SKM-1 treated with dmso at 0.1 percent for 144 hours (cell line): Measurements from ENCODE around the gene SFT2D1.
"Not testable (repeated sequence)": the region's sequence is repeated elsewhere in the genome, so short reads cannot be mapped to it uniquely, and the experiment has no call there.

Experiments used
- DNase-seq: peaks from one replicate; lab custom pipeline; 2025; ENCODE audit not compliant: unreplicated experiment; lab: John Stamatoyannopoulos, UW

Gene SFT2D1

DNA sequence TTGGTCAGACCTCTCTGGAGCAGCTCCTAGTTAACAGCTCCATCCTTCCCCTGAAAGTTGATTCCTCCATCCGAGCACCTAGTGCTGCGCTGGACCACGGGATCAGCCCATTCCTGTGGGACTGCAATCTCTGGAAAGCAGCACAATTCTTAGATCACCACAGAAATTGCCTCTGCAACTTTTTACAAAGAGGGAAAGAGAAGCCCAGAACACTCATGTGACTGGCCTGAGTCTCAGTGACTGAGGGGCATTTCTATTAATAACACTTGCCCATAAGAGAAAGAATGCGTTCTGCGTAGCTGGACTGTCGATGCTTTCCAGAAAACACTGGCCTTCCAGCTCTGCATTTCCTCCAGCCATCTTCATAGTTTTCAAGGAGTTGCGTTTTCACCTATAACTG lies 22.1 kb upstream of the SFT2D1 start:
- DNase-seq: no peak

DNA sequence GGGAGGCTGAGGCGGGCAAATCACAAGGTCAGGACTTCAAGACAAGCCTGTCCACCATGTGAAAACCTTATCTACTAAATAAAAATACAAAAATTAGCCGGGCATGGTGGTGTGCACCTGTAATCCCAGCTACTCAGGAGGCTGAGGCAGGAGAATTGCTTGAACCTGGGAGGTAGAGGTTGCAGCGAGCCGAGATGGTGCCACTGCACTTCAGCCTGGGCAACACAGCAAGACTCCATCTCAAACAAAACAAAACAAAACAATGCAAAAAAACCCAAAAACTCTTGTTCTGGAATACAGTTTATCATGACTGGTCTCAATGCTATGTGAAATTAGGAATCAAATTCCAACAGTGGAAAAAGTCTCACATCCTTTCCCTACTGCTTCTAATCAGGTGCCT lies 20.1 kb upstream of the SFT2D1 start:
- DNase-seq: not testable (repeated sequence)

DNA sequence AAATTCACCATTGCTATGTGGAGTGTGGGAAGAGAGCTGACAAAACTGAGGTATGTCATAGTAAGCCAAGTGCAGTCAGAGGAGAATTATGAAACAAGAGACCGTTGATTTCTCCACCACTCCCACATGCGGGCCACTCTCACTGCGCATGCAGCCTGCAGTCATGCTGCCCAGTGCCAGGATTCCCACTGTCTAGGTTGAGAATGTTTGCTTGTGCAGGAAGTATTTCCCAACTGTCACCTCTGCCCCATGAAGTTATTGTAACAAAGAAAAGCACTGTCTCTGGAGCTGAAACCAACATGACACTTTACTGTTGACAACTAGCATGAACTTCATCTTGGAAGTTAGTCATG lies 18.7 kb upstream of the SFT2D1 start:
- peak; percentile 90 for DNase-seq

DNA sequence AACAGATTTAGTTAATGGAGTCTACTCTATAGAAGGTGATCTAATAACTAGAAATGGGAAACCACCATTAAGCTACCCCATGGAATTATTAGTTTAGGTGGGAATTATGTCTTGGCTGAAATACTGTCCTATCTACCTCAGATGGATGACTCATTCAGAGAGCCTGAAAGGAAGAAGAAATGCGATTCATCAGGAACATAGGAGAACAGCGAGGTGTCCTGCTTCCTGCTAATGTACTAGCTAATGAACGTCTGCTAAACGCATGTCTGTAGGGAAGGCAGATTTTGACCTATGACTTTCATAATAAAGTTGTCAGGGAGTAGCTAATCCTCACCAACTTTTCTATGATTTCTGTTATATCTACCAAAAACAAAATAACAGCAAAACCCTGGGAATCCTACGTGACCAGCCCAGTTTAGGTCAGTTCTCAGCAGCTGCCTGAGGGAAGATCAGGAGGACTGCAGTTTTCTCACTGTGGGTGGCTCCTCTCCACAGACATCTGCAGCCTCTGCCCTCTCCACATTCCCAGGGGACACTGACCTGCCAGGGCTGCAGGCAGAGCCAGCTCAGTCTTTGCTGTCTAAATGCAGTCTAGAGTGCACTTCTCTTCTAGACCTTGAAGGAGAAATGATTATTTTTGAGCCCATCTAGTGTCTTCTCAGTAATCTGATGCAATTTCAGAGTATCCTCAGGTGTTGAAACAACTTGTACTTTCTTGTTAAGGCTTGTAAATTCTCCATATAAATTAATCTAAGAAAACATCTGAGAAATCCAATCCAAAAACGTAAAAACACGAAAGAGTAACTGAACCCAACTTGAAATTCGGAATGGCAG lies 18.1 kb upstream of the SFT2D1 start:
- DNase-seq: peak; percentile 75

DNA sequence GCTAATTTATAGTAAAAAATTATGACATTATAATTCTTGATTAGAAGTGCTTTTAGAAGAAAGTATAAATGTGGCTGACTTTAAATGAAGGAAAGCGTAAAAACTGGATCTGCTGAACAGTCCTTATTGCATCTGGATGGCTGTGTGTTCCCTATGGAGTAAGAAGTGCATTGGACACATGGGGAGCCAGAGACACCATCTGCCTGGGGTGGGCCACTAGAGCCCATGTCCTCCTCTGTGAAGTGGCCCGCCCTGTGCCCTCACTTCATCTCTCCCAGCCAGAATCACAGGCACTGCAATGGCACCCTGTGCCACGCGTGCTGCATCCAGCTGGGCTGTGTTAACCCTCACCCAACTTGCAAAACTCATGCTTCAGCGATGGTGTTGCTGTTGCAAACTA lies 13.2 kb upstream of the SFT2D1 start:
- DNase-seq: no peak

DNA sequence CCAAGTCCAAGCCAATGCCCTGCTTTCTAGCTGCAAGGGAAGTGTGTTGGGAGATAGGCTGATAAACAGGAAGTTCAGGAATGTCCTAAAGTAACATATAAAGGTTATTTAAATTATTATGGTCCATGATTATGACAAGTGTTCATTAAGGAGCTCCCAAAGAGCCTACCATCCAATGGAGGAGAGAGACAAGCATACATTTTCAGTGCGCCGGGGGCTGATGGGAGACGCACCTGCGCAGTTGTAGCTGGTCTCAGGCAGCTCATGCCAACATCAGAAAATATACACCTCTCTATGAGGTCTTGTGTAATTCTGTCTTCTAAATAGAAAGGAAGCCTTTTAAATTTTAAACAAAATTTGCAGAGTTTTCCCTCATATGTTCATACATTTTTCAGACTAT lies 12.6 kb upstream of the SFT2D1 start:
- DNase-seq: no peak

DNA sequence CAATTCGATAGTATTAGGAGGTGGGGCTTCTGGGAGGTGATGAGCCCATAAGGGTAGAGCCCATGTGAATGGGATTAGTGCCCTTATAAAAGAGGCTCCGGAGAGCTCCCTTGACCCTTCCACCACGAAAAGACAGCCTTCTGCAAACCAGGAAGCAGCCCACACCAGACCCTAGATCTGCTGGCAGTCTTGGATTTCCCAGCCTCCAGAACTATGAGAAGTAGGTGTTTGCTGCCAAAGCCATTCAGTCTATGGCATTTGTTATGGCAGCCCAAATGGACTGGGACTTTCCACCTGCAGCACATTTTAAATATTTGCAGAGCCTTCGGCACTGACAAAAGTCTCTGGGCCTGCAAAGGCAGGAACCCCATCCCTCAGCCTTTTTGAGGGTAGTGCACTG lies 11.8 kb upstream of the SFT2D1 start:
- no peak for DNase-seq

DNA sequence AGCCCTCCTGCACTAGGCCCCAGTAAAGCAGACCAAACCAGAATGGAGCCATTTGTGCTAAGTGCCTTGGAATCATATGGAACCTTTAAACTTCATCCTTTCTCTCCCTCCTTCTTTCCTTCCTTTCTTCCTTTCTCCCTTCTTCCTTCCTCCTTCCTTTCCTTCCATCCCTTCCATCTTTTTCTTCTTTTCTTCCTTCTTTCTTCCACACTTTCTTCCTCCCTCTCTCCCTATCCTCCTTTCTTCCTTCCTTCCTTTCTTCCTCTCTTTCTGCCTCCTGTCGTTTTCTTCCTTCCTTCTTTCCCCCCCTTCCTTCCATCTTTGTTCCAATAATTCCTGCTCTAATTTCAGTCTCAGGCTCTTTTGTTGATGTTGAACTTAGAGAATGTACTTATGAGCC lies 11.2 kb upstream of the SFT2D1 start:
- DNase-seq: no peak

DNA sequence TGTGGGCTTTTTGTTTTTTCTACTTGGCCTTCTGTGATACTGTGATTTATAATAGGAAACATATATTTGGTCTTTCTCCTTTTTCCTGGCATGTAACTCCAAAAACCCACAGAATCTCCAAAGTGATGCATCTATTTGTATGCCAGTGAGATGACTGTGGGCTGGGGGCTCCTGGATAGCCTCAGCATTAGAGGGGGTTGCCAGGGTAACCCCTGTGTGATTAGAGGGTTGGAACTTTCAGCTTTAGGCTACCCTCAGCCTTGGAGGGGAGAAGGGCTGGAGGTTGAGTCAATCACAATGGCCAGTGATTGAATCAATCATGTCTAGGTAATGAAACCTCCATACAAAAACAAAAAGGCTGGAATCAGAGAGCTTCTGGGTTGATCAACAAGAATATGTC lies 10.6 kb upstream of the SFT2D1 start:
- no peak for DNase-seq

DNA sequence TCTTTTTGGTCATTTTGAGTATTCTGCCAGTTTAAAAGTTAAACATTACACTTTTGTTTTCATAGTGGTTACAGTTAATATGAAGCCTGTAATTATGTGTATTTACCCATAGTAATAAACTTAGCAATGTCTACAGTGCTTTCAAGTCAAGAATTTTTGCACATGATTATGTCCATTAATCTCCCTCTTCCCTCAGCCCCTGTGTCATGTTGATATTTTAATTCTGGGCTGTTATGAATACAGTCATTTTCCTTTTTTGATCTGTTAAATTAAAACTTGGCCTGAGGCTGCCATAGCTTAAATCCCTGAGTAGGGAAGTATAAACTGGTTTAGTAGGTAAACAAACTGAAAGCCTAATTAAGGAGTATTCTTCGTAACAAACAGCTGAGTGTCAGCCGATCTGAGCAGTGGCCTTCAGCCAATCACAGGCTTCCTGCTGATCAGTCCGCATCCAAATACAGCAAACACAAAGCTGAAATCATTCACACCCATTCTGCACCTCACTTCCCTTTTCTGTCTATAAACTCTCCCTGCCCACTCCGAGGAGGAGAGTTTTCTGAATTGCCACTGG lies 9.5 kb upstream of the SFT2D1 start:
- DNase-seq: peak; percentile 26

DNA sequence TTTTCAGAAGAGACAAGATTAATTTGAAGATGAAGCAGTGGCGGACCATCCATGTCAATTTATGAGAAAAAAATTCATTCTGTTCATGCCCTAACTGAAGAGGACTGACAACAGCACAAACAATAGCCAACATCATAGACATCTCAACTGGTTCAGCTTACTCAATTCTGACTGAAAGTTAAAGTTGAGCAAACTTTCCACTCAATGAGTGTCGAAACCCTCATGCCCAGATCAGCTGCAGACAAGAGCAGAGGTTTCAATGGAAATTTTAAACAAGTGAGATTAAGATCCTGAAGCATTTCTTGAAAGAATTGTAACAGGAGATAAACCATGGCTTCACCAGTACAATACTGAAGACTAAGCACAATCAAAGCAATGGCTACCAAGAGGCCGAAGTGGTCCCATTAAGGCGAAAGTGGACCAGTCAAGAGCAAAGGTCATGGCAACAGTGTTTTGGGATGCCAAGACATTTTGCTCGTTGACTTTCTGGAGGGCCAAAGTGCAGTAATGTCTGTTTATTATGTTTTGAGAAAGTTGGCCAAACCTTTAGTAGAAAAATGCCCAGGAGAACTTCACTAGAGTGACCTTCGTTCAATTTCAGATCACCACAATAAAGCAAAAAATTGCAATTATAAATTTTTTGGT lies 6.1 kb upstream of the SFT2D1 start:
- DNase-seq: peak; percentile 28

DNA sequence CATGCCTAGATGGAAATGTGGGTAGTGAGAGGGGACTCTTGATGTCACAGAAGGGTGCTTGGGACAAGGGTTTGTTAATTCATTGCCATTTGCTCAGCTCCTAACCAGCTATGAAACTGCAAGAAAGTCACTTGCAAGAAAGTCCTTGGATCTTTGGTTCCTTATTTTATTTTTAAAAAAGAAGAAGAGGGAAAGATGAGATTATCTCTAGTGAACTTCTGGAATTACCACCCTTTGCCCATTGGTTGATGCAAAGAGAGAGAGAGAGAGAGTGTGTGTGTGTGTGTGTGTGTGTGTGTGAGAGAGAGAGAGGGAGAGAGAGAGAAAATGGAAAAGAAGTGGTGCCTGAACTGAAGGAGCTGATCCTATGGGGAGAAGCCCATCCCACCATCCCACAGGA lies 4.6 kb upstream of the SFT2D1 start:
- no peak for DNase-seq

DNA sequence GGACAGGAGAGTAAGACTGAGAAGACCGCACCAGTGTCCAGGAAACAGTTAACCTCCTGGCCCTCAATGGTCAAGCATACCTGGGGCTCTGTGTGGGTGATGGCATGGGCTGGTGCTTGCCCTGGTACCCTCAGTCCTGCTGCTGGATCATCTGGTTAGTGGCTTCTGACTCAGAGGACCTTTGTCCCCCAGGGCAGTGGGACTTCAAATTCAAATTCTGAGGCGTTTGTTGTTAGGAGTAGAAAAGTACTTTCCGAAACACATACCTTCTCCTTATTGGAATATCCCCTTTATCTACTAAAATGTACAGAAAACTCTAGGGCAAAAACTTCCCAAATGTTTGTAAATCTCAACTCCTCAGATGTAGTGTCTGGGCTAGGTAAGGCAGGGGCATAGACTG lies 4.1 kb upstream of the SFT2D1 start:
- no peak for DNase-seq

DNA sequence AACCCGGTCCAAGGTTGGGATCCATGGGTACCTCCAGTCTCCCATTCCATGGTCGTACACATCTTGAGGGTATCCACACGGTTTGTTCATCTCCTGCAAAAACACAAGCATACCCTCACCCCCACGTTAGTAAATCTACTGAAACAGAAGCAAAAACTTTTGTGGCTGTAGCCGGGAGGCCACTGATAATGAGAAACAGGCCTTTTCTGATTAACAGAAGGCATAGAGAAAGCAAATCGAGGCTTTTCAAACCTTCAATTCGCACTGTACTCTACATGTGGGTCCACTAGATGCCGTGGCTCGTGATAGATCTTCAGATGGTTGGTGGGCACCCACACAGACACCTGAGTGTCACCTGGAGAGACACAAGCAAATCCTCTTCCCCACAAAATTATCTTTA lies 3.3 kb upstream of the SFT2D1 start:
- DNase-seq: not testable (repeated sequence)

DNA sequence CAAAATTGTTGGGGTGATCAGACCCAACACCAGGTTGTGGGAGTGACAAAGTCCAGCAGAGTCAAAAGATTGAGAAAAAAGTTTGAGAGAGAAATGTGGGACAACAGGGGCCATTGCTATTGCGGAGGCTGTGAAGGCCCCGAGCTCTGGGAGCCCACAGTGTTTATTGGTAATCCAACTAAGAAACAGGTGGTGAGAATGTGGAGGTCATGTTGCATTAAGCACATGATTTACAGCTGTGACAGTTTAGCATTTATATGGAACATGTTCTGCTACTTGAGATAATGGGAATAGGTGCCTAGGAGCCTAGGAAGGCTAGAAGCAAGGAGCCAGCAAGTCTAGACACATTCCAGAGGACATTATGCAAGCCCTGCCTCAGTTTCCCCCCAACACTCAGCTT lies 2.6 kb upstream of the SFT2D1 start:
- DNase-seq: not testable (repeated sequence)

DNA sequence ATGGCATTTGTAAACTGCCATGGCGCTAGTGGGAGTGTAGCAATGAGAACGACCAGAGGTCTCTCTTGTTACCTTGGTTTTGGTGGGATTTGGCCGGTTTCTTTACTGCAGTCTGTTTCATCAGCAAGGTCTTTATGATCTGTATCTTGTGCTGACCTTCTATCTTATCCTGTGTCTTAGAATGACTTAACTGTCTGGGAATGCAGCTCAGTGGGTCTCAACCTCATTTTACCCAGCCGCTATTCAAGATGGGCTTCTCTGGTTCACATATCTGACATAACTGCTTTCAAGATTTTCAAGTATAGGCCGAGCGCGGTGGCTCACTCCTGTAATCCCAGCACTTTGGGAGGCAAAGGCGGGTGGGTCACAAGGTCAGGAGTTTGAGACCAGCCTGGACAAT lies 1.9 kb upstream of the SFT2D1 start:
- DNase-seq: no peak

DNA sequence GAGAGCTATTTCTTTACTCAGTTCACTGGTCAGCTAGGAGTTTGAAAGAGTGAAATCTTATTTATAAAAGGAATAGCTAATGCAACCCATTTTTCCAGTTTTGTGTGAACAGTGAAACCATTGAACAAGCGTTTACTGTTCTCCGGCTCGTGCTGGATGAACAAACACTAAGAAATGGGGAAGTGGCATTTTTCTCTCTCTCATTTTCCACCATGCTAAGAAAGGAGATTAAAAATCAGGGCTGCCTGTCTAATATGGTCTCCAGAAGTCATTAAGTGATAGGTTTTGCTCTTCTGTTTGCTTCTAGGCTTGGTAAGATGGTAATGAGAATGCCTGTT lies 774 bp upstream of the SFT2D1 start:
- peak; percentile 51 for DNase-seq

DNA sequence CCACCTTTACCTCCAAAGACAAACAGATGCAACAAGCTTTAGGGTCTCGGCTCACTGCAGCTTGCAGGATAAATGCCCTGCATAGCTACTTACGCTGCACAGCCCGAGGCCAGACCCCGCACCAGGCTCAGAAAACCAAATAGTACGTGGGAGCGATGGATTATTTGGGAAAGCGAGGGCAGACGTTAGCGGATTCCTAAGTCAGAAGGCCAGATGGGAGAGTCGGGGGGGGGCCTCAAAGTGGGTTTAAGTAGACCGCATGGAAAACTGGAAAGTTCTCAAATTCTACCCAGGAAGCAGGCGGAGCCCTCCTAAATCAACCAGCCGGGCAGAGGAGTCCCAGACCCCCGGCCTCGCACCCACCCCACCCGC lies 382 bp downstream of the SFT2D1 start:
- no peak for DNase-seq

DNA sequence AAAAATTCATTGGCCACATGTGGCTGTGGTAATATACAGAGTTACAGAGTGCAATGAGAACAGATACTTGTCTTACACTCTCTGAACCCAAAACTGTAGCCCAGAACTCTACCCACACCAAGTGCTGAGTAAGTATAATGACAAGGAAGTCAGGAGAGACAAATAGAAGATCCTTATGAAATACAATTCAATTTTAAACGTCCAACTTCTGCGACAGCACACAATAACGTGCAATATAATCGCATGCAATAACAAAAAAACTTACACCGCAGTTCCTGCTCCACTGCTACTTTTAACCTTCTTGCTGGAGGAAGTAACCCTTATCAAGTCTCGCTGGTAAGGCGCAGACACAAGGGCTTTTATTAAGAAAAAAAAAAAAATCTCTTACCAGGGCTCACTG lies 881 bp downstream of the SFT2D1 start:
- peak; percentile 9 for DNase-seq

DNA sequence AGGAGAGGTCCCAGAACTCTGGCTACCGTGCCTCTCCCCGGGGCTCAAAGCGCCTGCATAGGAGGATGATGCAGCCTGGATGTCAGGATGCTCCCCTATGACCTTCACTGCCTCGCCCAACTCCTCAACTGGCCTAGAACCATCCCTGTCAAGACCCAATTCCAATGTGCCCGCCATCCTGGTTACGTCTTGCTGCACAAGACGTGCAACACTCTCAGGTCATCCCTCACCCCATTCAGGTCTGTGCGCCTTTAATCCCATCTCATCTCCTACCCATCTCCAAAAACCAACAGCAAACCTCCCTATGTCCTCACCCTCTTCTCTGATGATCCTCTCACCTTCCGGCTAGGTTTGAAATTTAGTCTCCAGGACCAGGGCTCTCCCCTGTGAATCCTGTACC lies 3.5 kb downstream of the SFT2D1 start:
- no peak for DNase-seq

DNA sequence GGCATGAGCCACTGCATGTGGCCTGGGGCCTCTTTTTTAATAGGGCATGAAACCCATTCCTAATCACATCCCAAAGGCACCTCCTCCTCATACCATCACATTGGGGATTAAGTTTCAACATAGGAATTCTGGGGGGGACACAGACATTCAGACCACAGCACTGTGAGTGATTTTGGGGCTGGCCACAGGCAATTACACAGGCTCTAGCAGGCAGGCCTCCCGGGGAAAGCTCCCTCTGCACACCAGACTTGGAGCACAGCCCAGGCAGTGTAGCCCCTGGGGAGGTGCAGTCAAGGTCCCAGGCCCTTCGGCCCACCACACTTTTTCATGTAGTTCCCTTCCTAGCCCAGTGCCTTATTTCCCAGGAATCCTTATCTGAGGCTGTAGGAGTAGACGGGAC lies 5.5 kb downstream of the SFT2D1 start:
- no peak for DNase-seq

DNA sequence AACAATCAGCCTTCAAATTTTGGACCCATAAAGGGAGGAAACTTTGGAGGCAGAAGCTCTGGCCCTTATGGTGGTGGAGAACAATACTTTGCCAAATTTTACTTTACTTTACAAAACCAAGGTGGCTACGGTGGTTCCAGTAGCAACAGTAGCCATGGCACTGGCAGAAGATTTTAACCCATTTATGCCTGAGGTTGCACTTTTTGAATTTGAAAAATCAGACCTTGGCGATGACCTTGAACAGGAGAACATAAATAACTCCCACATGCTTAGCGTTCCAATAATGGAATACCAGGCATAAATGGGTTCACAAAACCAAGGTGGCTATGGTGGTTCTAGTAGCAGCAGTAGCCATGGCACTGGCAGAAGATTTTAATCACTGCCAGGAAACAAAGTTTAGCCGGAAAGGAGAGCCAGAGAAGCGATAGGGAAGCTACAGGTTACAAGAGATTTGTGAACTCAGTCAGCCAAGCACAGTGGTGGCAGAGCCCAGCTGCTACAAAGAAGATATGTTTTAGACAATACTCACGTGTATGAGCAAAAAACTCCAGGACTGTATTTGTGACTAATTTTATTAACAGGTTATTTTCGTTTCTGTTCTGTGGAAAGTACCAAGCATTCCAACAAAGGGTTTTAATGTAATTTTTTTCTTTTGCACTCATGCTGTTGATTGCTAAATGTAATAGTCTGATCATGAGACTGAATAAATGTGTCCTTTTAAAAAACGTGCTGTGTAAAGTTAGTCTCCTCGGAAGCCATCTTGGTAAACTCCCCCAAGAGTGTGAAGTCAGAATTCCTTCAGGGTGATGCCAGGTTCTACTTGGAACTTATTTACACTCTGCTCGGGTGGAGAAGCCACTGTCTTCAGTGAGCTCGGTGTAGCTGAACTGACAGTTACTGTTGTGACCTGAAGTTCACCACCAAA lies 6.7 kb downstream of the SFT2D1 start:
- DNase-seq: no peak
